ENCODE results near the gene SLC6A7. TPM values are rescaled to one million over a fixed set of nuclear protein-coding genes. Genes with fewer than 3 reads are reported as not detected.

SLC6A7 gene
- polyA plus RNA-seq, 3 donors = 0.06 to 0.07 TPM; not detected in 1

DNA sequence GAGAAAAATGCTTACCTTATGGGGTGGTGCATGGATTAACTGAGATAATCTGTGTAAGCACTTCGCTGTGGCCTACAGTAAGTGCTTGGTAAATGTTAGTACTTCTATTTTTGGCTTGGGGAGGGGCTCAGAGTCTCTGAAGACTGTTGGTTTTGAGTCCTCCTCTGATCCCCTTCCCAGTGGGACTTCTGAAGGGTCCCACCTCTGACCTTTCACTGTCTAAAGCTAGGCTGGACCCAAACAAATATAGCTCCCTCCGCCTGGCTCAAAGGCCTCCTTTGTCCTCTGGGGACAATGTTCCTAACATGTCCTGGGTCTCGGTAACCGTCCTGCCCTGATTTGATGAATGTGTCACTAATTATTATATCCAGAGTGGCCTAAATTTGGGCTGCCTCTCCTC, 64.9 kb downstream of the SLC6A7 start:
- no peak for DNase-seq (ENCODE audit: low read depth in 3 of 3, low spot score in 2 of 3)

DNA sequence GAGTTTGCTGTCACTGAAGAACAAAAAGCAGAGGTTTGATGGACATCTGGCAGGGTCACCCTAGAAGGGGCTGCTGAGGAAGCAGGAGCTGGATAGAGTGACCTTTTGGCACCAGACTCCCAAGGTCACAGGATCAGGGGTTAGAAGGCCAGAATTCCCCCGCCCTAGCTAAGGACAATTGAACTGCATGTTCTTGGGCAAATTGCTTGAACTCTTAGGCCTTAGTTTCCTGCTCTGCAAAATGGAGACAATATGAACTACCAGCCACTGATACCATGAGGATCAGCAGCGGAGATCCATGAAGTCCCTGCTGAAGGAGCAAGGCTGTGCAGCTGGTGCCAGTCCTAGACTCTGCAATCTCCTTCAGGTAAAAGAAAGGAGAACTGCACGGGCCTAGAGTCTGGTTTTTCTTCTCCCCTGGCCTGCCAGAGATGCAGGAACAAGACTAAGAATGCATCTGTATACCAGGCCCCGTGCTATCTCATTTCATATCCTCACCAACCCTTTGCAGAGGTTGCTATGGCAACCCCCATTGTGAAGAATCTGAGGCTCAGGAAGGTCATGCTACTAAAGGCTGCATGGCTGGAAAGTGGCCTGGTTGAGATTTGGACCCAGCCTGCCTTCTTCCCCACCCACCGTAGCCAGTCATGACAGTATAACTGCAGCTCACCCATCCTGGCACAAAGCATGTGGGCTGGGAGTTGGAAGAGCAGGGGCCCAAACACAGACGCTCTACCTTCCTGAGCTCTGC, 66.0 kb downstream of the SLC6A7 start:
- DNase-seq (ENCODE audit: low read depth in 3 of 3, low spot score in 2 of 3) = no peak

DNA sequence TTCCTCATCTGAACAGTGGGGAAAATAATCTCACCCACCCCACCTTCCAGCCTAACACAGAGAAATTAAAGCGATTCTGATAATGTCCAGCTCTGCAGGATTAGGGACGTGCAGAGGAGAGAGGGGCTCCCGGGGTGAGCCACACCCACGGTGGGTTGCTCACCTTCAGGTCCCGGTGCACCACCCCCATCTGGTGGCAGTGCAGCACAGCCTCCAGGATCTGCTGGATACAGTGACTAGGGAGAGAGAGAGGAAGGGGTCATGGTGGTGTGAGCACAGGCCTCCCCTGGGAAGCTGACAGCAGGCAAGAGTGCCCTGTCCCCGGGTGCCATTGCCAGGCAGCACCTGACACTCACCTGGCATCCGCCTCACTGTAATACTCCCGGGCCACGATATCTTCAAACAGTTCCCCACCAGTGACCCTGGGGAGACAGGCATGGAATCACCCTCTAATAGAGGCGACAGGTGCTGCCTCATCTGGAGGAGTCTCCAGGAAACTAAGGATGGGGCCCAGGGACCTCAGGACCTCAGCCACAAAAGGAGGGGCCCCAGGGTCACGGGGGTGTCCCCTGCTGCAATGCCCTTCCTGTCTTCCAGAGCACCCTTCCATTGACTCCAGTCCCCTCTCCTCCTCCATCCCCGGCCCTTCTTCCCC, 66.7 kb downstream of the SLC6A7 start:
- DNase-seq (ENCODE audit: low read depth in 3 of 3, low spot score in 2 of 3) = no peak

- no peak for DNase-seq (ENCODE audit: low read depth in 3 of 3, low spot score in 2 of 3)
These were observed 67.6 kb downstream of the SLC6A7 start for GRCh38 chr5:150257424-150257823.

DNA sequence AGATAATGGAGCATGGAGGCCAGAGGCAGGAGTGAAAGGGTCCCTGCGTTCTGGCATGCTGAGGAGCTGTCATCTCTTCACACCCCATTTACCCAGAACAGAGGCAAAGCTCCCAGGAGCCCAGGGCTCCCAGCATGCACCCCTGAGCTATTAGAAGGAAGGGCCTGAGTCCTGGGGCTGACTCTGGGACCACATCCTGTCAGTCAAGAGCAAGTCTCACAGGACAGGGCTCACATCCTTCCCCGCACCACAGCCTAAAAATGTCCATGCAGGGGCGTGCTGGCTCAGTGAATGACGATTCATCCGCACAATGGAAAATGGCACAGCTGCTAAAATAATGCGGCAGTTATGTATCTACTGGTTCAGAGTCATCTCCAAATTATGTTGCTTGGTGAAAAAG, 68.3 kb downstream of the SLC6A7 start:
- no peak for DNase-seq (ENCODE audit: low read depth in 3 of 3, low spot score in 2 of 3)

Other genes with a start within 250 kb of the SLC6A7 start
- under 1 TPM; 0.10 to 0.14 (median 0.14) TPM for gene PDE6A, start 245.3 kb upstream of the SLC6A7 start, polyA plus RNA-seq (ENCODE audit: insufficient read length in 3 of 3)
- 10 to 100 TPM; 20.7 to 21.0 (median 20.7) TPM for gene SLC26A2, start 229.3 kb upstream of the SLC6A7 start, polyA plus RNA-seq (ENCODE audit: insufficient read length in 3 of 3)
- 1 to 10 TPM; 7.0 to 8.3 (median 7.0) TPM for gene TIGD6, start 189.4 kb upstream of the SLC6A7 start, polyA plus RNA-seq (ENCODE audit: insufficient read length in 3 of 3)
- 10 to 100 TPM; 31.4 to 34.0 (median 33.1) TPM for gene HMGXB3, start 189.3 kb upstream of the SLC6A7 start, polyA plus RNA-seq (ENCODE audit: insufficient read length in 3 of 3)
- 10 to 100 TPM; 13.6 to 15.1 (median 13.8) TPM for gene CSF1R, start 103.5 kb upstream of the SLC6A7 start, polyA plus RNA-seq (ENCODE audit: insufficient read length in 3 of 3)
- gene PDGFRB, start 34.2 kb upstream of the SLC6A7 start, polyA plus RNA-seq (ENCODE audit: insufficient read length in 3 of 3) = 100 to 1,000 TPM; 118 to 167 (median 142) TPM
- gene CDX1, start 23.3 kb upstream of the SLC6A7 start, polyA plus RNA-seq (ENCODE audit: insufficient read length in 3 of 3) = under 1 TPM; 0.54 to 0.89 (median 0.62) TPM
- gene CAMK2A, start 99.7 kb downstream of the SLC6A7 start, polyA plus RNA-seq (ENCODE audit: insufficient read length in 3 of 3) = 1 to 10 TPM; 2.5 to 4.4 (median 2.5) TPM
- gene ARSI, start 112.8 kb downstream of the SLC6A7 start, polyA plus RNA-seq (ENCODE audit: insufficient read length in 3 of 3) = 1 to 10 TPM; 2.6 to 3.2 (median 2.7) TPM
- gene TCOF1, start 167.6 kb downstream of the SLC6A7 start, polyA plus RNA-seq (ENCODE audit: insufficient read length in 3 of 3) = 10 to 100 TPM; 33.0 to 36.4 (median 34.0) TPM
- 100 to 1,000 TPM; 272 to 342 (median 317) TPM for gene CD74, start 222.8 kb downstream of the SLC6A7 start, polyA plus RNA-seq (ENCODE audit: insufficient read length in 3 of 3)